GM19324 (cell line): ENCODE data around the gene ALS2.
"Not testable (repeated sequence)": the region's sequence is repeated elsewhere in the genome, so short reads cannot be mapped to it uniquely, and the experiment has no call there.

Experiments used
- ATAC-seq: cut with Tn5 transposase; IDR thresholded peaks from one replicate; pipeline ENCODE4 v1.9.1; 2021; ENCODE audit warnings: mild to moderate bottlenecking, moderate library complexity; ENCODE audit not compliant: unreplicated experiment, low FRiP score

ALS2 gene

DNA sequence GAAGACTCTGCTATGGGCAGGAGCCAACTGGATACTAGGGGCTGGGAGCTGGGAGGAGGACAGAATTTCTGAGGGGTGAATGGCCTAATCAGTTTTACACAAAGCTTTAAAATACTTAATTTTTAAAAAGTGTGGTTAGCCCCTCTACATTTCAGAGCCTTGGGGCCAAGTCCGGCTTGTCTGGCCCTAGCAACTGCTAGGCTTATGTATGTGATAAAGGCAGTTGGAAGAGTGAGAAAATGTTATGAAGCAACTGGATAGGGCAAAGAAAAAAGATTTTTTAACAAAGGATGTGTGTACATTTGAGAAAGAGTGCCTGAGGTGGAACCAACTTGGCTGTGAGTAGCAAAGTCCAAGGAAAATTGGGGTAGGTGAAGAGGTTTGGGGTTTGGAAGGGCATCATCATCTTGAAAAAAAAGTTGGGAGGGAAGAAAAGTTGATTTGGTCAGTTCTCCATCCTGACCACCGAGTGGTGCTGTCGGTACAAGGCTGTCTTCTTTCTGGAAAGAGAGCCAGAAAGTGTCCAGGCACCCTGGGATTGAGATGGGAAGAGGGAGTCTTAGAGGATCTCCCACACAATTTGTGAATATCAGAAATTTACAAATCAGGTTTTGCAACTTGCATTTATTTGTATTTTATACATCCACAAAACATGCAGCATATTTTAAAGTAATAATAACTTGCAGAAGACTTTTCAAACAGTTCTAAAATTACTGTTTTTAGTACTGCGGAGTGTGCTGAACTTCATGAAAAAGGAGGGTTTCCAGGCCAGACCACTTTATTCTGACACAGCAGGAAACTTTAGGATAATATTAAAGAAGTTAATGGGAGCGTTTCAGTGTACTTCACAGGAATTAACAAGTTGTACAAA lies 15.1 kb upstream of the ALS2 start:
- no peak for ATAC-seq

DNA sequence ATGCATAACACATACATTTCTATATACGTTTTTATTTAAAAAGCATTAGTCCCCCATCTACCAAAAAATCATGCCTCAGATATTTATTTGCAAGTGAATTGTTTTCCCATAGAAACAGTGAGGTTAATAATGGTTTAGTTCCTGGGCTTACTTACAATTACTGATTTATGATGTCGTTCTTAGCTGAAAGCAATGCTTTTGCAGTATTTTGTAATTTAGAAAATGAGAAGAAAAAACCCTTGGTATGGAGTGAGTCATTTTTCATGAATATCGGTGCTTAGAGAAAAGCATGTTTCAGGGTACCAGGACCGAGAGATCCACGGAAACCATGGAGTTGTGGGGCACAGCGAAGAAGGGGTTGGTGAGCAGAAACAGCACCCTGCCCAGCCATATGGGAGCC lies 13.6 kb upstream of the ALS2 start:
- ATAC-seq, result no peak

DNA sequence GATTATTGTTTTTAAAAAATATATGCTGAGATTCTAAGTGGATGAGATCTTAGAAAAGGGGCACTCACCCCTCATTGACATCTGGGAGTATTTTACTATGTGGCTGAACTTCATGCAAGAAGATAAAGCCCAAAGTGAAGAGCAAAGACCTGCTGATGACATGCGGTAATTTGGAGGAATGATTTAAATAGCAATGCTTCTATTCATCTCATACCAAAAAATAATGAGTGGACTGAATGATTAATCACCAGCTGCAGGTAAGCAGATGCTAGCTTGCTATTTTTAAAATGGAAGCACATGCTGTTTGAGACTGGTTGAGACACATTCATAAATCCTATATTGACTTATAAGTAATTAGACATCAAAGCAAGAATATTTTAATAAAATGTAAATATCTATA lies 12.9 kb upstream of the ALS2 start:
- ATAC-seq, result no peak

DNA sequence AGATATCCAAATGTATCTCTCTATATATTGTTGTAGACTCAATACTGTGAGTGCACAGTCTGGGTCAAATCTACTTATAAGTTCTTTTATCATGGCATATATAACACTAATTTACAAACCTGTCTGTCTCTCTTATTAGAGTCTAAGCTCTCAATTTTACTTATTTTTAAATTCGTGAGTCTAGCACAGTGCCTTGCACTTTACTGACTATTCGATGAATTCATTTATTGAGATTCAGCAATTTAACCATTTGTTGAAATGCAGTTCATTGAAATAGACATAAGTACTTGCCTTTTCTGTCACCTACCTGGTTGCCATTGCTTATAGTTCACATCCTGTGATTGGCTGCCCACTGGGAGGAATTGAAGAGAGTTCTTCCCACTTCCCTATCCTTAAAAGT lies 10.3 kb upstream of the ALS2 start:
- no peak for ATAC-seq

DNA sequence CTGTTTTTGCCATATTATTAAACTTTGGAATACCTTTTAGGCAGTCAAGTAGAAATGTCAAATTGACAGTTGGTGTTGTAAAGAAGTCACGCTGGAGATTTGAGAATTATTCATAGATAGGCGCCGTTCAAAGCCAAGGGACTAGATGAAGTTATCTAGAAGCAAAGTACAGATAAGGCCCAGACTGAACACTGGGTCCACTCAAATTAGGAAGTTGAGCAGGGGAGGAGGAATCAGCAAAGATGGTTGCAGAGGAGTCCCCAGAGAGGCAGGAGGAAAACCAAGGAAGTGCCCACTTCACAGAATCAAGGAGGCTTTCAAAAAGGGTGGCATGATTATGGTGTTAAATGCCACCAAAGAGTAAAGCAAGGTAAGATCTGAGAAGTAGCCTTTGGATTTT lies 9.6 kb upstream of the ALS2 start:
- ATAC-seq, result no peak

DNA sequence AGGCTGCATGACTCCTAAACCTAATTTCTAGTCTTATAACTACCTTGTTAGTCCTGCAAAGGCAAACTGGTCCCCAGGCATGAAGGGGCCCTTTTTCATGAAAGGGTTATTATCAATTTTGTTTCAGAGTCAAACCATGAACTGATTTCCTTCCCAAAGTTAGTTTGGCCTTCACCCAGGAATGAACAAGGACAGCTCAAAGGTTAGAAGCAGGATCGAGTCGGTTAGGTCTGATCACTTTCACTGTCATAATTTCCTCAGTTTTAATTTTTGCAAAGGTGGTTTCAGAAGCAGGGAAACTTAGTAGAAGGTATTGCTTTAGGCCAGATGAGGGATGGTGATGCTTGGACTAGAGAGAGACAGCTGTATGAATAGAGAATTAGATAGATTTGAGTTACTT lies 8.7 kb upstream of the ALS2 start:
- ATAC-seq, result no peak

DNA sequence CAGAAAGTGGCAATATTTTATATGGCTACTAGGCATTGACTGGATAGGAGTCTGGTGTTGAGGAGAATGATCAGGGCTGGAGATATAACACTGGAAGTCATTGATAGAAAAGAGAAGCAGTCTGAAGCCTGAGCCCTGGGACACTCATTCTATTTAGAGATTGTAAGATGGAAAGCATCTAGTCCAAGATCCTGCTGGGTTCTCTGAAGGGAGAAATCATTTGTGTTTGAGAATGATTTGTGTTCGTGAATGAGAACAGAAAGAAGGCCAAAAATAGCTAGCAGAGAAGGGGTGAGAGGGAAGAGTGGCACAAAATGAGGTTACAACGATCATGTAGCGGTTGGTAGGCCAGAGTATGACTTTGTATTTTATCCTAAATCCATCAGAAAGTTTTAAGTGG lies 7.6 kb upstream of the ALS2 start:
- no peak for ATAC-seq

DNA sequence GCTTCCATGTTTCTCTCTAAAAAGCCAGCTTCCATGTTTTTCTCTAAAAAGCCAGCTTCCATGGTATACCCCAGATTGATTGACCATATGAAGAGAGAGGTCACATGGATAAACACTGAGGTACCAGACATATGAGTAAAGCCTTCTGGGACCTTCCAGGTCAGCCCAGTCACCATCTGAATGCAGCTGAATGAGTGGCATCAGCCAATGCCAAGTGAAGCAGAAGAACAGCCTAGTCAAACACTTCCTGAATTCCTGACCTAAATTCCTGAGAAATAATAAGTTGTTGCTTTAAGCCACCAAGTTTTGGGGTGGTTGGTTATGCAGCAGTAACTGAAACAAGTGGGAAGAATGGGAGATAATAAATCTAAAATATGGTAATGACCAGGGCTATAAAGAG lies 5.7 kb upstream of the ALS2 start:
- ATAC-seq, result no peak

DNA sequence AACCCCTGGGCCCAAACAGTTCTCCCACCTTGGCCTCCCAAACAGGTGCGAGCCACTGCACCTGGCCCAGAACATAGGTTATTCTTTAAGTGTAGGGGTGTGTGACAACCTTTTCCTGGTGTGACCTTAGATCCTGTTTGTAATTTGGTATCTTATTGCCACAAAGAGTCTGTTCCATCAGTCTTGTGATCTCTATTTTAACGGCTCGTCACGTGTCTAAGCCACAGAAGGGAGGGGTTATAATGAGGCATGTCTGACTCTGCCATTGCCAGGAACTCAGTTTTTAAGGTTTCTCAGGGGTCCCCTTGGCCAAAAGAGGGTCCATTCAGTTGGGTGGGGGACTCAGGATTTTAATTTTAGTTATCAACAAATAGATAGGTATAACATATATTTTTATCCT lies 4.4 kb upstream of the ALS2 start:
- ATAC-seq, result no peak

DNA sequence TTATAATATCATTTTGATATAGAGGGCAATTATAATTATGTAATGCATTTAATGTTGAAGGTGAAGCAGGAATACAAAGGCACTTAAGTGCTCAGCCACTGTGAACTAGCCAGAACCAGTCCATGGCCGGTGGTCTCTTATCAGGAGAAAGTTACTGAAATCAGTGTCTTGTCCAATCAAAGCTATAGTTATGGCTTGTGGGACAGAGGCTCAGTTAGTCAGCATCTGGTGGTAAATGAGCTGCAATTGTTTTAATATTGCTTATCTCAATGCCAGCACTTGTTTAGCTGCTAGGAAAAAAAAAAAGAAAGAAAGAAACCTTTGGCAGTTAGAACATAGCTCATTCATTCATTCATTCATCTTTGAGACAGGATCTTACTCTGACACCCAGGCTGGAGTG lies 3.8 kb upstream of the ALS2 start:
- no peak for ATAC-seq

DNA sequence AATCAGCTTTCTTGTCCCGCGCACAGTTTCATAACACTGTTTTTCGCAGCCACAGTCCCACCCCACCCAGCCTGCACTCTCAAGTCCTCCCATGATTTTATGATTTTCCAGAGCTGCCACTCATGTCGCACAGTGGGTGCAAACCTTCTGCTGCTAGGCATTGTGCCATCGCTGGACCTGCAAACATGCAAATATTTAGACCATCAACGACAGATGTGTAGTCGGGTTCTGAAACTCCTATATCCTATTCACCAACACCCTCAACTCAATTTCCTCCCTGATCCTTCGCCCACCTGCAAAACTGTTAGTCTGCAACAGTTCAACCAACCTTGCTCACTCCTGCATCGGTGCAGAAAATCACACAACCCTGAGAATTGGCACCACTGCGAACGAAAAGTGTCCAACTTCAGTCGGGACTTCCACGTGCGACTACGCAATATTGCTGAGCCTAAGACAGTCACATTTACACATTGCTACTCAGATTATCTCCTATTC lies 871 bp upstream of the ALS2 start:
- ATAC-seq, result no peak

DNA sequence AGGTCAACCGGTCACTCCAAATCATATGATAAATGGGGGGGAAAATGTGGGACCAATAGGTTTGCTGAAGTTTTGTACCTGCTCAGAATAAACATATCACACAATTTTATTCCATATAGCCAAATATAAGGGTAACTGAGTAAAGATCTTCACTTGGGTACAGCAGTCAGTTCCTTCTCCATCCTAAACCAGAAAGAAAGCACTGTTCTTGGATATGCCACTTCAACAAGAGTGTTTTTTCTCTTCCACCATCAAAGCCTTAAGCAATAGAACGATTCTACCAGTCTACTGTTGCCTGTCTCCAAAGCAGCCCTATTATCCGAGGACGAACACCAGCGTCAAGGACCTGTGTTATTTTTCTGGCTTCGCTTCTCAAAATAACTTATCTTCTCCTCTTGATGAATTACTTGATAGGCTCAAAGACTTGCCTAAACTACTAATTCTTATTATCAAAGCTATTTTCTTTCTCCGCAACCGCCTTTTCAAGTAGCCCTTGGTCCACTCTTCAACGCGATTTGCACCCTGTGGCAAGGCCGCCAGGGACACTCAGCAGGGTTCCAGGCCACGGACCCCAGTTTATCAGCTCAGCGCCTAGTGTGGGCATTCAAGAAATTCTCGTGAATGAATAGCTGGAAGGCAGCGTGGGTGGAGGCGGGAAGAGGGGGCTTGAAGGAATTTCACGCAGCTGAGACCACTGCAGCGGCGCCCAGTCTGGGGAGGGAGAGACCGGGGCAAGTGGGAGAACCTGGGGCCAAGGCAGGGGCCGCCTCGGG lies 646 bp downstream of the ALS2 start:
- ATAC-seq, result no peak

DNA sequence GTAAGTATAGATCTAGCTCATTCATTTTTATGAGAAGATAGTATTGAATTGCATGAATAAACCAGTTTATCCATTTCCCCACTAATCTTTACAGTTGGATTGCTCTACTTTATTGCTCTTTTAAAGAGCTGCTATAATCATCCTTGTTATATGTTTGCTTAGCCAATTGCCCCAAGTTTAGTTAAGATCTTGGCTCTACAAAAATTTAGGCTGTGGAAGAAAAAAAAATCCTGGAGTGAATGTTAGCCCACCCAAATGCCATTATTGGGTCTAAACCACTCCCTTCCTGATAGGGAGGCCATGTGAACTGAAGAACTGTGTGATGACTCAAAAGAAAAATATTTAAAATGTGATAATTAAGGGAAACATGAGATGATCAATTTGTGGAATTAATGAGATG lies 2.9 kb downstream of the ALS2 start:
- ATAC-seq, result no peak

DNA sequence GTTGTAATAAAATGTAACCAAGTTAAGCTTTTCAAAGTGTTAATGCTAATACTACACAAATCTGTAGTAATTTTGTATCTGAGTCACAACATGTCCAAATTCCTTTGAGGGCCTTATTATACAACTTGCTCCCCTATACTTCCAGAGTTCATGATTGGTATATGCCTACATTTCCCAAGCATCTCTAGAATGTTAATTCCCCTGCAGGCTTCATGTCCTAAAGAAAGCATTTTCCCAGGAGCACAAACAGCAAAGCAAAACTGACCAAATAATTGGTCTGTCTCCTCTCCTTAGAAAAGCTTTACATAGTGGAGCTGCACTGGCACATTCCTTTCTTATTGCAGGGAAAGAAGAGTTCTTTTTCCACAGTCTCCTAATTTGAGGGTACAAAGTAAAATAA lies 3.7 kb downstream of the ALS2 start:
- ATAC-seq, result no peak

DNA sequence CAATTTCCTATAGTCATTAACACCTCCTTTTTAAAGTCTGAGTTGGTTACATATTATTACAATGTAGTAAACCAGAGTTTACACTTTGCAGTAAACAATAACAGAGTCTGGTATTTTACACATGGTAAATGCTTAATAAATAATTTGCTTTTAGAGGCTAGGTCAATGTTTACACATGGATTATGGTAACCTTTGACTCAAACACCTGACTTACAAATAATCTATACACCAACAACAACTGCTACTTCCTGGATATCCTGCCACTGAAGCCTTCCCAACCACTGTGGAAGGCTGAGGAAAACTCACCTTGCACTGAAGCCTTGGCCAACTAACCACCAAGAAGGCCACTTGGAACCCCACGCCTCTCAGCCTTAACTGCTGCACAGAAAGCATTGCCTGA lies 5.4 kb downstream of the ALS2 start:
- ATAC-seq, result no peak

DNA sequence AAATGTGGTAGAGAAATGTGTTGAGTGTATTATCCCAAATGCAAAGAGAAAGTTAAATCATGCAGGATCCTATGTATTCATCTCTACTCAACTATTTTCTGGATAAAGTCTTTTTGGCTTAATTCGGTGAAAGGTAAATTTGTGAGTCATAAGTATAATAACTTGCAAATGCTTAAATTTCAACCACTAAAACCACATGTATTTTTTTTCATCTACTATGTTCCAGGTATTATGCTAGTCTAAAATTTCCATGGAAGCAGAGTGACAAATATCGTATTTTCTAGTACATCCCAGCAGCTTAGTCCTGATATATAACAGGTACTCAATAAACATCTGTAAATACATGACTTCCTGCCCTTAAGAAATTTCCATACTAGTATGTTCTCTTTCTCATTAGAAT lies 6.2 kb downstream of the ALS2 start:
- no peak for ATAC-seq

DNA sequence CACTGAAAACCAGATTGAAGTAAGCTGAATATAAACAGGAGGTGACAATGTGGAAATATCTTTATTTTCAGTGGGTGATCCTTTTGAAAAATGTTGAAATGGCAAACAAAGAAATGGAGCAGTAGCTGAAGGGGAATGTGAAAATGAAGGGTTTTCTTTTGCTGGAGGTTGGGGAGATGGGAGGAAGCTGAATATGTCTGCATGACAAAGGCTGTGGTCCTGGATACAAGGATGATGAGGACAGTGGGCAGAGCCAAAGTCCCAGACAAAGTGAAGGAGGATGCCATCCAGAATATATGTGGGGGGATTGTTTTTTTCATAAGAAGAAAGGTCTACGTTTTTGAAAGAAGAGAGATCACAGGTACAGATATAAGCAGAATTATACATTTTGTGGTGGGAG lies 6.7 kb downstream of the ALS2 start:
- no peak for ATAC-seq

DNA sequence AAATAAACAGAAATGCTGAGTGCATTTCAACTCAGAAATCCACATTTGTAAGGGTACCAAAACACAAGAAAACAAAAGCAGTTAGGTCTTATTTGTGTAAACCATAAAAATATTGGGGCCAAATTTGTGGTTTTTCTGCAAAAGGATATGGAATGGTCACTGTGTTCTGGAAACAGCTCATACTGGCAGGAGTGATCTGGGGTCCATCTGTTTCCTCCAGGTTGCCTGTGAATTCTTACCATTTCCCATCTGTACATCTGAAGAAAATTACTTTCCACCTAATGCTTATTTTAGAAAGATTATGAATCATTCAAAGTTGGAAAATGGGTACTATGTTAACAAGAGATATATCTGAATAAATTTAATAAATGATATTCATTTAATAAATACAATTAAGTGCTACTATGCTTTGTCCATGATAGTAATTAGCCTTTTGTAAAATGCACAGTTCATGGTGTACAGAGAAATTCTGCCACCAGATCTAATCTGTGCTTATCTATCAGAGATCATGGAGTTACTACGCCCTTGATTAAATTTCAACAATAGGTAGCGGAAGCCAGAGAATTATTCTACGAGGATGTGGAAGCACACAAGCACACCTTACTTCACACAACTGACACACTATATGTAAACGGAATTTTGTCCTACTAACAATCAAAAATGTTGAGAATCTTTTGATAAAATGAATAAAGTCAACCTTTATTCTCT lies 10.9 kb downstream of the ALS2 start:
- no peak for ATAC-seq

DNA sequence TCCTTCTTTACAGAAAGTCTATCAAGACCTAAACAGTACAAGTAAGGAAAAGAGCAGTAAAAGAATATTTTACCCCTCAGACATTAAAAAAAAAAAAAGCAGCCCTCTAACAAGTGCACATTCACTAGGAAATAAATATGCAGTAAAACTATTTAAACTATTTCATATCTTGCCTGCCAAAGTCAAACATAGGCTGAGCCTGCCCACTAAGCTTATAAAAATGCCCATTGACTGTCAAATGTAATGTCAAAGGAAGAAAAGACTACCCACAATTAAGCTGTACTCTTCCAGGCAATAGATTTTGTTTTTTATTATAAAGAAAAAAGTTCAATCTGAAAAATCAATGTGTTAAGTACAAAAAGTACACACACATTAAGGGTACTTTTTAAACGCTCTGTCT lies 11.8 kb downstream of the ALS2 start:
- ATAC-seq, result no peak

DNA sequence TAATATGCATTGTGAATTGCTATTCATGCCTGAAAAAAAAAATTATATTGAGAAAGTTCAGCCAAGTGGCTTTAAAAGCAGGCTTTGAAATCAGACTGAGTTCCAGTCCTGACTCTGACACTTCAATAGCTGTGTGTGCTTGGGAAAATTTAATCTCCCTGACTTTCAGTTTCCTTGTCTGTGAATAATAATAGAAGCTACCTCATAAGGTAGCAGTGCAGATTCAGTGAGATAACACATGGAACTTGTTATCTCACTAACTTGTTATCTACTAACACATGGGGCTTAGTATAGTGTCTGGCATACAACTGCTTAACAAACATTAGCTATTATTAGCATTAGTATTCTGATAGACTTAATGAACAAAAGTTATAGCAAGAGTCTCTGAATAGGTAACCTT lies 14.9 kb downstream of the ALS2 start:
- no peak for ATAC-seq

DNA sequence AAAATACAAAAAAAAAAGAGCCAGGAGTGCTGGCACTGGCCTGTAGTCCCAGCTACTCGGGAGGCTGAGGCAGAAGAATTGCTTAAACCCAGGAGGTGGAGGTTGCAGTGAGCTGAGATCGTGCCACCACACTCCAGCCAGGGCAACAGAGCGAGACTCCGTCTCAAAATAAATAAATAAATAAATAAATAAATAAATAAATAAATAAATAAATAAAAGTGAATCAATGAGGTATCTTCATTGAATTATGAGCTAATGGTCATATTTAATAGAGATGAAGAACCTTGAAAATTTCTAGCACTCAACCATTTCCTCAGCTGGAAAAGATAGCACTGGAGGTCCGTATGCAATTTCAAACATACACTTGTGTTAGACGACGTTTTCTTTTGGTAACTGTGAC lies 16.3 kb downstream of the ALS2 start:
- not testable (repeated sequence) for ATAC-seq
